Measurements from ENCODE around the gene NPLOC4.

The NPLOC4 gene

GRCh38 chr17:81615401-81615930 lies 21.4 kb downstream of the NPLOC4 start:
- H3K27ac ChIP-seq (replicated peaks): no peak overlapping the region
- no peak overlapping the region for H3K4me3 ChIP-seq (replicated peaks; ENCODE audit: insufficient read depth, low read length)
- H3K27me3 ChIP-seq (ENCODE audit: insufficient read depth, poor library complexity, severe bottlenecking): no peaks in the 10 kb centered on the region
- no peak for DNase-seq (ENCODE audit: low read depth in 1 of 2, low spot score in 1 of 2)
- TF ChIP-seq SPI1 (IDR thresholded peaks at IDR 0.05; ENCODE audit: borderline replicate concordance, low read depth) (no peak), POLR2AphosphoS5 (IDR thresholded peaks at IDR 0.05; ENCODE audit: low read depth) (no peak), GABPA (IDR thresholded peaks at IDR 0.05; ENCODE audit: low read depth) (no peak), REST (IDR thresholded peaks at IDR 0.05; ENCODE audit: insufficient replicate concordance, low read depth) (no peak)
- TF ChIP-seq, protein P1, sequence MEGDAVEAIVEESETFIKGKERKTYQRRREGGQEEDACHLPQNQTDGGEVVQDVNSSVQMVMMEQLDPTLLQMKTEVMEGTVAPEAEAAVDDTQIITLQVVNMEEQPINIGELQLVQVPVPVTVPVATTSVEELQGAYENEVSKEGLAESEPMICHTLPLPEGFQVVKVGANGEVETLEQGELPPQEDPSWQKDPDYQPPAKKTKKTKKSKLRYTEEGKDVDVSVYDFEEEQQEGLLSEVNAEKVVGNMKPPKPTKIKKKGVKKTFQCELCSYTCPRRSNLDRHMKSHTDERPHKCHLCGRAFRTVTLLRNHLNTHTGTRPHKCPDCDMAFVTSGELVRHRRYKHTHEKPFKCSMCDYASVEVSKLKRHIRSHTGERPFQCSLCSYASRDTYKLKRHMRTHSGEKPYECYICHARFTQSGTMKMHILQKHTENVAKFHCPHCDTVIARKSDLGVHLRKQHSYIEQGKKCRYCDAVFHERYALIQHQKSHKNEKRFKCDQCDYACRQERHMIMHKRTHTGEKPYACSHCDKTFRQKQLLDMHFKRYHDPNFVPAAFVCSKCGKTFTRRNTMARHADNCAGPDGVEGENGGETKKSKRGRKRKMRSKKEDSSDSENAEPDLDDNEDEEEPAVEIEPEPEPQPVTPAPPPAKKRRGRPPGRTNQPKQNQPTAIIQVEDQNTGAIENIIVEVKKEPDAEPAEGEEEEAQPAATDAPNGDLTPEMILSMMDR (IDR thresholded peaks at IDR 0.05; ENCODE audit: insufficient read depth, low read length): no peak

GRCh38 chr17:81612172-81612970 lies 24.5 kb downstream of the NPLOC4 start:
- H3K27ac ChIP-seq (replicated peaks): no peak overlapping the region
- no peak overlapping the region for H3K4me3 ChIP-seq (replicated peaks; ENCODE audit: insufficient read depth, low read length)
- DNase-seq (ENCODE audit: low read depth in 1 of 2, low spot score in 1 of 2): no peak
- H3K27me3 ChIP-seq (ENCODE audit: insufficient read depth, poor library complexity, severe bottlenecking): no peaks in the 10 kb centered on the region
- TF ChIP-seq SPI1 (IDR thresholded peaks at IDR 0.05; ENCODE audit: borderline replicate concordance, low read depth) (no peak), GABPA (IDR thresholded peaks at IDR 0.05; ENCODE audit: low read depth) (no peak), REST (IDR thresholded peaks at IDR 0.05; ENCODE audit: insufficient replicate concordance, low read depth) (no peak), POLR2AphosphoS5 (IDR thresholded peaks at IDR 0.05; ENCODE audit: low read depth) (no peak)
- TF ChIP-seq, protein P1 (IDR thresholded peaks at IDR 0.05; ENCODE audit: insufficient read depth, low read length): no peak

- TF ChIP-seq SPI1 (IDR thresholded peaks at IDR 0.05; ENCODE audit: borderline replicate concordance, low read depth): no peak
- no peak for TF ChIP-seq POLR2AphosphoS5 (IDR thresholded peaks at IDR 0.05; ENCODE audit: low read depth)
- no peak for TF ChIP-seq GABPA (IDR thresholded peaks at IDR 0.05; ENCODE audit: low read depth)
- no peak for TF ChIP-seq REST (IDR thresholded peaks at IDR 0.05; ENCODE audit: insufficient replicate concordance, low read depth)
- TF ChIP-seq, protein P1 (IDR thresholded peaks at IDR 0.05; ENCODE audit: insufficient read depth, low read length): no peak
- DNase-seq (ENCODE audit: low read depth in 1 of 2, low spot score in 1 of 2): peak in 1 of 2 experiments; percentile 57
- no peak overlapping the region for H3K4me3 ChIP-seq (replicated peaks; ENCODE audit: insufficient read depth, low read length)
- peak overlapping the region; percentile 61 for H3K27ac ChIP-seq (replicated peaks)
- H3K27me3 ChIP-seq (ENCODE audit: insufficient read depth, poor library complexity, severe bottlenecking): no peaks in the 10 kb centered on the region
These were observed 27.2 kb downstream of the NPLOC4 start for GRCh38 chr17:81609541-81610311.

Measured in HL-60 (cell line).